Measurements from ENCODE around the gene OPCML. TPM values are rescaled to one million over a fixed set of nuclear protein-coding genes. Genes with fewer than 3 reads are reported as not detected.

Gene OPCML
- total RNA-seq, 1 experiment from 2014 or later, result 0.13 TPM

DNA sequence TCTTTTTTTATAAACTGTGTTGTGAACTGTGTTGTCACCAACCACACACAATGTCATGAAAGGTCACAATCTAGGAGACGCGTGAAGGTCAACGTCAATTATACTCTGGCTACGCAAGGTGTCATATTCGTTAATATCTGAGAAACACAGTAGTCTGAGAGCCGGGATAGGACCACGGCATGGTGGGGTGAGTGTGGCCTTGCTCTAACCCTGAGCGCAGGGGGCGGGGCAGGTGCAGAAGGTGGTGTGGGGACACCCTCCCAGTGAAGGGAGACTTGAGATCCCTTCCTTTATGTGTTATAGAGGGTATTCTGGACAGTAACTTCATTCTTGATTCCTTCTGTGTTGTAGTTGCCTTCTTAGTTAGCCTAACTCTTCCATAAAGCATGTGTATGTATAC is 883.0 kb downstream of the OPCML start:
- CTCF ChIA-PET, result no interaction called here
- POLR2A ChIA-PET (ENCODE audit: low non-redundant PET), result no interaction called here
- H3K27me3 ChIP-seq (replicated peaks; ENCODE audit: insufficient read depth, low read depth, low read length, poor library complexity), result peaks cover 36% of the 10 kb centered on the region
- no peak for DNase-seq (ENCODE audit: low spot score)
- no peak overlapping the region for H3K4me3 ChIP-seq (ENCODE audit: low read depth, low read length, poor library complexity, severe bottlenecking)
- TF ChIP-seq, protein P1, sequence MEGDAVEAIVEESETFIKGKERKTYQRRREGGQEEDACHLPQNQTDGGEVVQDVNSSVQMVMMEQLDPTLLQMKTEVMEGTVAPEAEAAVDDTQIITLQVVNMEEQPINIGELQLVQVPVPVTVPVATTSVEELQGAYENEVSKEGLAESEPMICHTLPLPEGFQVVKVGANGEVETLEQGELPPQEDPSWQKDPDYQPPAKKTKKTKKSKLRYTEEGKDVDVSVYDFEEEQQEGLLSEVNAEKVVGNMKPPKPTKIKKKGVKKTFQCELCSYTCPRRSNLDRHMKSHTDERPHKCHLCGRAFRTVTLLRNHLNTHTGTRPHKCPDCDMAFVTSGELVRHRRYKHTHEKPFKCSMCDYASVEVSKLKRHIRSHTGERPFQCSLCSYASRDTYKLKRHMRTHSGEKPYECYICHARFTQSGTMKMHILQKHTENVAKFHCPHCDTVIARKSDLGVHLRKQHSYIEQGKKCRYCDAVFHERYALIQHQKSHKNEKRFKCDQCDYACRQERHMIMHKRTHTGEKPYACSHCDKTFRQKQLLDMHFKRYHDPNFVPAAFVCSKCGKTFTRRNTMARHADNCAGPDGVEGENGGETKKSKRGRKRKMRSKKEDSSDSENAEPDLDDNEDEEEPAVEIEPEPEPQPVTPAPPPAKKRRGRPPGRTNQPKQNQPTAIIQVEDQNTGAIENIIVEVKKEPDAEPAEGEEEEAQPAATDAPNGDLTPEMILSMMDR (conservative IDR thresholded peaks at IDR 0.05; ENCODE audit: low read depth, low read length), result no peak
- TF ChIP-seq EZH2 (IDR thresholded peaks at IDR 0.05; ENCODE audit: borderline replicate concordance, low read depth, low read length, poor library complexity, severe bottlenecking), result no peak
- intact Hi-C loops (cut with micrococcal nuclease; ENCODE audit: unreplicated experiment), result no loop called here
- no peaks in the 10 kb centered on the region for H3K36me3 ChIP-seq (ENCODE audit: insufficient read depth, low read length, poor library complexity, severe bottlenecking)
- no peaks in the 10 kb centered on the region for H3K4me1 ChIP-seq (ENCODE audit: insufficient read depth, low read length, poor library complexity, severe bottlenecking)
- H3K27ac ChIP-seq (ENCODE audit: low read depth, low read length, poor library complexity, severe bottlenecking), result no peak overlapping the region
- no TSS peak for BruUV-seq (replicated peaks)
- no peaks in the 10 kb centered on the region for H3K9me3 ChIP-seq (ENCODE audit: low read depth, low read length, poor library complexity, severe bottlenecking)

- H3K27ac ChIP-seq (ENCODE audit: low read depth, low read length, poor library complexity, severe bottlenecking), result no peak overlapping the region
- no TSS peak for BruUV-seq (replicated peaks)
- no peaks in the 10 kb centered on the region for H3K4me1 ChIP-seq (ENCODE audit: insufficient read depth, low read length, poor library complexity, severe bottlenecking)
- DNase-seq (ENCODE audit: low spot score), result no peak
- ChIA-PET POLR2A (ENCODE audit: low non-redundant PET) (no interaction called here), CTCF (no interaction called here)
- TF ChIP-seq, protein P1 (conservative IDR thresholded peaks at IDR 0.05; ENCODE audit: low read depth, low read length), result no peak
- TF ChIP-seq EZH2 (IDR thresholded peaks at IDR 0.05; ENCODE audit: borderline replicate concordance, low read depth, low read length, poor library complexity, severe bottlenecking), result no peak
- H3K36me3 ChIP-seq (ENCODE audit: insufficient read depth, low read length, poor library complexity, severe bottlenecking), result no peaks in the 10 kb centered on the region
- peaks cover 41% of the 10 kb centered on the region for H3K27me3 ChIP-seq (replicated peaks; ENCODE audit: insufficient read depth, low read depth, low read length, poor library complexity)
- no peaks in the 10 kb centered on the region for H3K9me3 ChIP-seq (ENCODE audit: low read depth, low read length, poor library complexity, severe bottlenecking)
- intact Hi-C loops (cut with micrococcal nuclease; ENCODE audit: unreplicated experiment), result no loop called here
- no peak overlapping the region for H3K4me3 ChIP-seq (ENCODE audit: low read depth, low read length, poor library complexity, severe bottlenecking)
Observed at GRCh38 chr11:132648851-132649250, 883.5 kb downstream of the OPCML start.

DNA sequence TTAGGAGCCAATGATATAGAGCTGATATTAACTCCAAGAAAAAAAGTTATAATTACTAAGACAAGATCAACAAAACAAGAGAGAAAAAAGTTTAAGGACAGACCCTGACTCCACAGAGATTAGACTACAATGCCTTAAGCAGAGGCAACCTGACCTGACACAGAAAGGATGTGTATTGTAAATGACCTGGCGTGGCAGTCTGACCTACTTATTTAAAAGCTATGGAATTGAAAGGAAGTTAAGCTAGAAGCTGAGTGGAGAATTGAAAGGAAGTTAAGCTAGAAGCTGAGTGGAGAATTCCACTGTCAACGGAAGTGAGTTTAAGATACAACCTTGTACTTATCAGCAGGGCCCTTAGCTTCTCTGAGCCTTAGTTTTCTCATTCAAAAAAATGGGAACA is 885.4 kb downstream of the OPCML start:
- CTCF ChIA-PET, result no interaction called here
- no peak overlapping the region for H3K27ac ChIP-seq (ENCODE audit: low read depth, low read length, poor library complexity, severe bottlenecking)
- H3K36me3 ChIP-seq (ENCODE audit: insufficient read depth, low read length, poor library complexity, severe bottlenecking), result no peaks in the 10 kb centered on the region
- peaks cover 54% of the 10 kb centered on the region for H3K27me3 ChIP-seq (replicated peaks; ENCODE audit: insufficient read depth, low read depth, low read length, poor library complexity)
- DNase-seq (ENCODE audit: low spot score), result no peak
- no TSS peak for BruUV-seq (replicated peaks)
- no peak for TF ChIP-seq EZH2 (IDR thresholded peaks at IDR 0.05; ENCODE audit: borderline replicate concordance, low read depth, low read length, poor library complexity, severe bottlenecking)
- TF ChIP-seq, protein P1 (conservative IDR thresholded peaks at IDR 0.05; ENCODE audit: low read depth, low read length), result no peak
- no peaks in the 10 kb centered on the region for H3K9me3 ChIP-seq (ENCODE audit: low read depth, low read length, poor library complexity, severe bottlenecking)
- no peaks in the 10 kb centered on the region for H3K4me1 ChIP-seq (ENCODE audit: insufficient read depth, low read length, poor library complexity, severe bottlenecking)
- POLR2A ChIA-PET (ENCODE audit: low non-redundant PET), result no interaction called here
- intact Hi-C loops (cut with micrococcal nuclease; ENCODE audit: unreplicated experiment), result no loop called here
- H3K4me3 ChIP-seq (ENCODE audit: low read depth, low read length, poor library complexity, severe bottlenecking), result no peak overlapping the region

Data from A673 (cell line).